Stimulated activated naive CD8-positive, alpha-beta T cell treated with anti-CD3 and anti-CD28 coated beads, Interleukin-15, Interleukin-2, amounts not matched to agents 100 ng/mL and 50 ng/mL, for 24 hours (primary cell): ENCODE measurements around the gene ELAPOR2.

Experiments
- H3K27ac Mint-ChIP-seq: one replicate; pipeline ENCODE4 v1.8.0; 2021; ENCODE audit warnings: mild to moderate bottlenecking, mixed read lengths
- H3K27me3 Mint-ChIP-seq: one replicate; pipeline ENCODE4 v1.8.0; 2021; ENCODE audit warnings: mixed read lengths
- H3K36me3 Mint-ChIP-seq: one replicate; pipeline ENCODE4 v1.8.0; 2021; ENCODE audit warnings: low read depth, mixed read lengths
- H3K4me1 Mint-ChIP-seq: one replicate; pipeline ENCODE4 v1.8.0; 2021; ENCODE audit warnings: low read depth, mixed read lengths
- H3K4me3 Mint-ChIP-seq: one replicate; pipeline ENCODE4 v1.8.0; 2021; ENCODE audit warnings: mild to moderate bottlenecking, mixed read lengths
- H3K9me3 Mint-ChIP-seq: one replicate; pipeline ENCODE4 v1.8.0; 2021; ENCODE audit warnings: mixed read lengths

The ELAPOR2 gene

GRCh38 chr7:87016606-87017005, 42.8 kb downstream of the ELAPOR2 start:
- Mint-ChIP-seq H3K9me3 (no peaks in the 10 kb centered on the region), H3K27me3 (peaks cover 4% of the 10 kb centered on the region), H3K4me3 (no peak overlapping the region), H3K36me3 (no peaks in the 10 kb centered on the region), H3K4me1 (no peaks in the 10 kb centered on the region), H3K27ac (no peak overlapping the region)

- no peak overlapping the region for H3K27ac Mint-ChIP-seq
Measured at GRCh38 chr7:87013840-87014190, 45.6 kb downstream of the ELAPOR2 start.

DNA sequence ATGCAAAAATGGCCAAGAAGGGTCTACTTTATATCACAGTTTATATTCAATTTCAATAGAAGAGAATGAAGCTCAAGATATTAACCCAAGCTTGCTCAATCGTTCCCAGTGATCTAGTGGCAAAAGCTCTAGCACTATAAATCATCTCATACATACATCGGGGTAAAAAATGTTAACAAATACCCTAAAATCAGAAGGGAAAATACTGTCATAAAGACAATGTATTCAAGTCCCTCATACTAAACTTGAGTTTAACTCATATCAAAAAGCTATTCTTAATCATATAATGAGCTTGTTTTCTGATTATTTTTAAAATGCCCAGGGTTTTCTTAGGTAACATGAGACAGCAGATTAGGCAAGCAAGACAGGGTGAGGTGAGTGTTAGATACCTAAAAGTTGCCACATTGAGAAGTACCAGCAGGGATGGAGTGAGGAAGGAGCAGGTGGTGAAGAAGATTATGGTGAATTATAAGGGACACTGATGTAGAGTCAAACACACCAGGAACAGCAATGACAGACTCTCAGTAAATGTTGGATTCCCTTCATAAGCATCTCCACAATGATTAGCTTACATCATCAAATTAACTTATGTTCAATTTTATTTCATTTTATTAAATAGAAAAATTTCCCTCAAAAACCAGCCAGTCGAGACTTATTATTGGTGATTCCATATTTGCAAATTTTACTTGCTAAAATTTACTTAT, 46.2 kb downstream of the ELAPOR2 start:
- Mint-ChIP-seq H3K4me3 (no peak overlapping the region), H3K36me3 (no peaks in the 10 kb centered on the region), H3K4me1 (no peaks in the 10 kb centered on the region), H3K27ac (no peak overlapping the region), H3K9me3 (no peaks in the 10 kb centered on the region), H3K27me3 (peaks cover 4% of the 10 kb centered on the region)

More at GRCh38 chr7:87013840-87014190, 45.6 kb downstream of the ELAPOR2 start:
- H3K27me3 Mint-ChIP-seq: peaks cover 4% of the 10 kb centered on the region
- no peaks in the 10 kb centered on the region for H3K36me3 Mint-ChIP-seq
- no peaks in the 10 kb centered on the region for H3K9me3 Mint-ChIP-seq
- H3K4me1 Mint-ChIP-seq: no peaks in the 10 kb centered on the region
- no peak overlapping the region for H3K4me3 Mint-ChIP-seq
